GM10248 (cell line): ENCODE data around the gene PHAF1.

ENCODE experiments used
- CTCF ChIA-PET: fragments of 300-600 bp; sonication (Branson Sonifier 250); formaldehyde crosslinking; extraction: SDS; loops from one replicate; lab custom pipeline; 2021; ENCODE audit warnings: antibody characterized with exemption; lab: Yijun Ruan, JAX
- POLR2A ChIA-PET: fragments of 350-650 bp; sonication (Branson Sonifier 250); formaldehyde crosslinking; extraction: SDS; loops from one replicate; lab custom pipeline; 2020; ENCODE audit warnings: antibody characterized with exemption; lab: Yijun Ruan, JAX
- DNase-seq: peaks from one replicate; pipeline ENCODE4 v3.0.0; 2012; ENCODE audit errors: extremely low spot score
- TF ChIP-seq, protein P1 (sequence below): IDR thresholded peaks from 2 replicates; pipeline ENCODE4 v1.5.1; 2012; ENCODE audit warnings: mild to moderate bottlenecking, low read depth; ENCODE audit errors: extremely low read depth, missing control alignments, control extremely low read depth

Gene PHAF1

DNA sequence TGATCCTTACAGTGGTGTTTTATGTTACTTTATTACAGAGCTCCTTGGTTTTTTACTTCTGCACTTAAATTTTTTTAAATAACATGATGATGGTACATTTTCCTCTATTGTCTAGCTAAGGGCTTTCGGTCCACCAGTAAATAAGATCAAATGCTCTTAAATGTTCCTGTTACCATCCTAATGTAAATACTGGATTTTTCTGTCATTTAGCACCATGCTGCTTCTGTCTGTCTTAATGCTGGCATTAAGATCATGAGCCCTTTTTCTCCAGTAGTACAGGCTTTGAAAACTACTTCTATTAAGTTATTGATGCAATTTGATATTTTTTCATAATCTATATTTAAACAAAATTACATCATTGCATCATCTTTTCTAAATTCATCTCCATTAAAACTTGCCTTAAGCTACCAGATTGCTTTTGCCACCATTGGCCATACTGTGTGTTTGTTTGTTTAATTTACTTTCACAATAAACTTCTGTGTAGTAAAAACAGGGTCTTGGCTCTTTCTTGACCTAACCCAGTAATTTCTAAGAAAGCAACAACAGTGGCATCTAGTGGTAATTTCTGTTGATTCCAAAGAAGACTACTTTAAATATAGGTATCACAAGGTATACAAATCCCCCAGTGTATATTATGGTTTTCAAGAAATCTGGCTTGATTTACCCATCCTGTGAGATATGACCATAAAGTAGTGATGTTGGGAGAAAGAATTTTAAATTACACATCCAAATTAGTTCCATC is 9.0 kb upstream of the PHAF1 start:
- ChIA-PET POLR2A (no interaction called here), CTCF (interaction anchor here (0.8 to 10.0 kb wide), 38 partner anchors 8 to 205 kb away, joined by 3 to 169 read pairs (median 4); partner anchors contain the start of genes B3GNT9, CBFB and PHAF1)
- TF ChIP-seq, protein P1, sequence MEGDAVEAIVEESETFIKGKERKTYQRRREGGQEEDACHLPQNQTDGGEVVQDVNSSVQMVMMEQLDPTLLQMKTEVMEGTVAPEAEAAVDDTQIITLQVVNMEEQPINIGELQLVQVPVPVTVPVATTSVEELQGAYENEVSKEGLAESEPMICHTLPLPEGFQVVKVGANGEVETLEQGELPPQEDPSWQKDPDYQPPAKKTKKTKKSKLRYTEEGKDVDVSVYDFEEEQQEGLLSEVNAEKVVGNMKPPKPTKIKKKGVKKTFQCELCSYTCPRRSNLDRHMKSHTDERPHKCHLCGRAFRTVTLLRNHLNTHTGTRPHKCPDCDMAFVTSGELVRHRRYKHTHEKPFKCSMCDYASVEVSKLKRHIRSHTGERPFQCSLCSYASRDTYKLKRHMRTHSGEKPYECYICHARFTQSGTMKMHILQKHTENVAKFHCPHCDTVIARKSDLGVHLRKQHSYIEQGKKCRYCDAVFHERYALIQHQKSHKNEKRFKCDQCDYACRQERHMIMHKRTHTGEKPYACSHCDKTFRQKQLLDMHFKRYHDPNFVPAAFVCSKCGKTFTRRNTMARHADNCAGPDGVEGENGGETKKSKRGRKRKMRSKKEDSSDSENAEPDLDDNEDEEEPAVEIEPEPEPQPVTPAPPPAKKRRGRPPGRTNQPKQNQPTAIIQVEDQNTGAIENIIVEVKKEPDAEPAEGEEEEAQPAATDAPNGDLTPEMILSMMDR: no peak
- DNase-seq: no peak

DNA sequence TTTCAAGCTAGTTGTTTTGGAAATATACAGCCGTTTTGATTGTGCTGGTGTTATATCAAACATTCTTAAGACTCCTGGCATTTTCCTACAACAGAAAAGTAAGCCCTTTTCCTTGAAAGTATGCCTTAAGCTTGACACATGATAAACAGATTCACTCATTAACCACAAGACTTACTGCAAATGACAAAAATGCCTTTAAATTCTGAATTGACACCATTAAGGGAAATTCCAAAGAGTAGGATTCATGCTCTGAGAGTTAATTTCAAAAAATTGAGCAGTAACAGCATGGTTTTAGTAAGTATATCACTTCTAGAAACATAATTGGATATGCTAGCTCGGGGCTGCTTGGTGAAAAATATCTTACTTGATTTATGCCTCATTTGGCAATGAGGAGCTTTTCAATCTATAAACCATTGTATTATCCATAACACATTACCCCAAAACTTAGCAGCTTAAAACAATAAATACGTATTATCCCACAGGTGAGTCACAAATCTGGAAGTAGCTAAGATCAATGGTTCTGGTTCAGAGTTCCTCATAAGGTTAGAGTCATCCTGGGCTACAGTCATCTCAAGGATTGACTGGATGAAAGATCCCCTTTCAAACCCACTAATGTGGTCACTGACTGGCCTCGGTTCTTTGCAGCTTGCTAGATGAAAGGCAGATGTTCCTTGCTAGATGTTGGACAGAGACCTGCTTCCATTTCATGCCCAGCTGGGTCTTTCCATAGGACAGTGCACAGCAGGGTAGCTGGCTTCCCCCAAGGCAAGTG is 8.2 kb upstream of the PHAF1 start:
- POLR2A ChIA-PET: interaction anchor here (0.8 kb wide), 1 partner anchor 140 kb away, joined by 3 read pairs; the partner anchor contains the start of gene CES3

GRCh38 chr16:67104061-67104460 is 5.7 kb upstream of the PHAF1 start:
- CTCF ChIA-PET: interaction anchor here (0.9 to 10.0 kb wide), 14 partner anchors 8 to 223 kb away, joined by 3 to 169 read pairs (median 3); partner anchors contain the start of genes KCTD19, LRRC36 and NOL3
- no peak for DNase-seq
- POLR2A ChIA-PET: no interaction called here
- TF ChIP-seq, protein P1: no peak

More for the DNA sequence above, 8.2 kb upstream of the PHAF1 start:
- no peak for DNase-seq
- TF ChIP-seq, protein P1: no peak
- CTCF ChIA-PET: interaction anchor here (0.7 to 10.0 kb wide), 38 partner anchors 8 to 206 kb away, joined by 3 to 169 read pairs (median 4); partner anchors contain the start of genes B3GNT9, CBFB, CES3 and PHAF1

DNA sequence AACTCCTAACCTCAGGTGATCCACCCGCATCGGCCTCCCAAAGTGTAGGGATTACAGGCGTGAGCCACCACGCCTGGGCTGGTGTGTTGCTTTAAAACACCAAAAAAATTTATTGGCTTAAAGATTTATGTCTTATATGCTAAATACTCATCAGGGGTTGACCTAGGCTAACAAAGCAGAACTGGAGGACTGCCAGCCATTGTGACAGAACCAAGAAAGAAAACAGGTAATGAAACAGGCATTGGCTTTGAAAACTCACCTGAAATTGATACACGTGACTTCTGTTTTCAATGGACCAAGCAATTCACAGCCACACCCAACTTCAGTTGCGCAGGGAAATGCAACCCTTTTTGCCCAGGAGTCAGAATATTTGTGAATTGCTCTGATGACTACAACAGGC is 4.9 kb upstream of the PHAF1 start:
- TF ChIP-seq, protein P1: no peak
- POLR2A ChIA-PET: no interaction called here
- CTCF ChIA-PET: interaction anchor here (1.3 to 10.0 kb wide), 5 partner anchors 10 to 222 kb away, joined by 3 to 169 read pairs (median 12); partner anchors contain the start of genes KCTD19 and LRRC36
- no peak for DNase-seq

DNA sequence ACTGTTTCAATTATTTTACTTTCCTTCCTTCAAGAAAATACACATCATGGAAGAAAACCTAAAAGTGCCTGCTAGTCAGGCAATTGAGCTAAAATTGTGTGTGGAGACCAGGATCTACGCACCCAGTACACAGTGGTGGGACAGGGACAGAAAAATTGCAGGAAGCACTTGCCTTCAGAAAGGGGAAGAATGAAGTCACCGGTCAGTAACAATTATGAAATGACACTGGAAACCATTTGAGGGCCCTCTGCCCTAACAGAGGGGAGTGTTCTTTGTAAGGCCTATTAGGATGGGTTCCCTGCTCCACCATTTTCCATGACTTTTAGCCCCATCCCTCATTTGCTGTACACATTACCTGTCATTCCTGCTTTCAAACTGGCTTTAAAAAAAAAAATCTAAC is 4.5 kb upstream of the PHAF1 start:
- POLR2A ChIA-PET: no interaction called here
- CTCF ChIA-PET: interaction anchor here (1.3 to 10.0 kb wide), 4 partner anchors 11 to 222 kb away, joined by 3 to 169 read pairs (median 14); partner anchors contain the start of genes KCTD19 and LRRC36
- no peak for DNase-seq
- TF ChIP-seq, protein P1: no peak

DNA sequence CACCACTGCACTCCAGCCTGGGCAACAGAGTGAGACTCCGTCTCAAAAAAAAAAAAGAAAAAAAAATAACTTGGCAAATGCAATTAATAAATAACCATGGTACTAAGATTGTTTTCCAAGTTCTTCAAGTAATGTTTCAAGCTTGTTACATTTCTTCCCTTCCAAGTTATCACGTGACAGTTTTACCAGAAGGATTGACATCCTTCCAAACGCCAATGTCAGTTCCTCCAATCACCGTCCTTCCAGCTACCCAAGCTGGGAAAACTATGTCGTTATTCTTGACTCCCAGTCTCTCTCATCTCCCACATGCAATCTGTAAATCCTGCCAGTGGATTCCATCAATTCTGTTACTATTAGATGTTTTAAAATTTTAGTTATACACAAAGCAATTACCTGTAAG is 3.9 kb upstream of the PHAF1 start:
- POLR2A ChIA-PET: interaction anchor here (0.7 kb wide), 1 partner anchor 110 kb away, joined by 3 read pairs; no protein-coding TSS in a partner anchor
- CTCF ChIA-PET: interaction anchor here (2.1 to 10.0 kb wide), 2 partner anchors 49 to 90 kb away, joined by 12 to 169 read pairs; no protein-coding TSS in a partner anchor
- TF ChIP-seq, protein P1: no peak
- DNase-seq: no peak
